Neural crest cell (in vitro differentiated cells): ENCODE measurements around the gene DENND4B. TPM values are rescaled to one million over a fixed set of nuclear protein-coding genes. Genes with fewer than 3 reads are reported as not detected.

Source experiments
- microRNA-seq: library from miRNA; unstranded; fragments of <30 nt; microRNA quantifications from one replicate; pipeline ENCODE4, GENCODE V29; 2020
- total RNA-seq: library from RNA; stranded (reverse); gene quantifications from 2 replicates; pipeline ENCODE4 v1.2.1, GENCODE V29; 2021

DENND4B gene
- total RNA-seq, 1 donor from 2014 or later: 75.2 TPM

Small RNA genes within 50 kb of the gene (microRNA-seq; reads per million reads assigned to microRNA genes)
- 1.8 reads per million for gene MIR6737

Other genes starting within 250 kb of the DENND4B start
- 78.4 and 79.2 TPM in 2 replicates for gene INTS3, start 218.7 kb downstream of the DENND4B start, total RNA-seq
- 16.8 and 18.1 TPM in 2 replicates for gene SLC27A3, start 171.3 kb downstream of the DENND4B start, total RNA-seq
- gene GATAD2B, start 23.7 kb downstream of the DENND4B start, total RNA-seq: 49.7 and 52.5 TPM in 2 replicates
- gene CRTC2, start 11.9 kb upstream of the DENND4B start, total RNA-seq: 34.1 and 34.7 TPM in 2 replicates
- gene SLC39A1, start 16.8 kb upstream of the DENND4B start, total RNA-seq: 107 and 113 TPM in 2 replicates
- gene CREB3L4, start 21.2 kb upstream of the DENND4B start, total RNA-seq: 18.2 and 20.0 TPM in 2 replicates
- 72.9 and 74.2 TPM in 2 replicates for gene JTB, start 31.0 kb upstream of the DENND4B start, total RNA-seq
- gene RAB13, start 39.6 kb upstream of the DENND4B start, total RNA-seq: 90.9 and 91.5 TPM in 2 replicates
- gene RPS27, start 44.0 kb upstream of the DENND4B start, total RNA-seq: 1,806 and 2,076 TPM in 2 replicates
- gene NUP210L, start 208.4 kb upstream of the DENND4B start, total RNA-seq: 0.05 TPM in 1 of 2 replicates, not detected in the other
- 364 and 373 TPM in 2 replicates for gene TPM3, start 245.4 kb upstream of the DENND4B start, total RNA-seq